H1 (cell line): Measurements from ENCODE around the gene HHAT. TPM values are rescaled to one million over a fixed set of nuclear protein-coding genes. Genes with fewer than 3 reads are reported as not detected.

Source experiments
- CTCF ChIA-PET: fragments of 300-600 bp; sonication (Branson Sonifier 250); formaldehyde crosslinking; loops from one replicate; lab custom pipeline; 2021; ENCODE audit not compliant: partially characterized antibody; lab: Charles Lee
- POLR2A ChIA-PET: fragments of 300-600 bp; sonication (Branson Sonifier 250); formaldehyde crosslinking; loops from one replicate; lab custom pipeline; 2021; ENCODE audit warnings: inconsistent platforms; ENCODE audit not compliant: partially characterized antibody; lab: Charles Lee
- DNase-seq, 2 experiments: peaks; one replicate each; pipeline versions ENCODE4 v3.0.0 to v3.0.0-alpha.2; 2010 to 2022; ENCODE audit warnings: low spot score in 2 of 2, low read depth in 1 of 2, mixed read lengths in 1 of 2
- FAIRE-seq: peaks from 2 replicates; lab custom pipeline; 2011; peaks lifted over from hg19 to GRCh38; lab: Jason Lieb, UNC
- H2AFZ ChIP-seq: 2 replicates; pipeline ENCODE4 v1.8.1; 2012; ENCODE audit warnings: low read length, inconsistent platforms
- H2AK5ac ChIP-seq: 2 replicates; pipeline ENCODE4 v1.6.1; 2013; ENCODE audit warnings: low read depth, low read length
- H2BK120ac ChIP-seq: replicated peaks from 2 replicates; pipeline ENCODE3; 2013; ENCODE audit warnings: low read depth, low read length, inconsistent platforms
- H2BK12ac ChIP-seq: 2 replicates; pipeline ENCODE4 v1.6.1; 2013; ENCODE audit warnings: low read depth, low read length
- H2BK15ac ChIP-seq: 2 replicates; pipeline ENCODE4 v1.6.1; 2013; ENCODE audit warnings: low read length
- H2BK20ac ChIP-seq: 2 replicates; pipeline ENCODE4 v1.6.1; 2013; ENCODE audit warnings: low read length
- H2BK5ac ChIP-seq: 2 replicates; pipeline ENCODE4 v1.6.1; 2013; ENCODE audit warnings: low read depth, low read length
- H3K14ac ChIP-seq: 2 replicates; pipeline ENCODE4 v1.6.1; 2013; ENCODE audit warnings: inconsistent platforms; ENCODE audit not compliant: insufficient read length
- H3K18ac ChIP-seq: 2 replicates; pipeline ENCODE4 v1.6.1; 2013; ENCODE audit warnings: low read length; ENCODE audit errors: extremely low read depth
- H3K23ac ChIP-seq: 2 replicates; pipeline ENCODE4 v1.6.1; 2013; ENCODE audit warnings: inconsistent platforms; ENCODE audit not compliant: insufficient read length
- H3K23me2 ChIP-seq: 2 replicates; pipeline ENCODE4 v1.6.1; 2013; ENCODE audit warnings: low read depth, low read length
- H3K27ac ChIP-seq: 2 replicates; pipeline ENCODE4 v1.6.1; 2011; ENCODE audit warnings: low read depth, low read length, inconsistent platforms
- H3K27me3 ChIP-seq, 4 experiments: replicated peaks in 1 of 4; 1 replicate in 1 of 4; 2 replicates in 3 of 4; pipeline versions ENCODE4 v1.6.1 to v1.8.1; 2011 to 2013; ENCODE audit warnings: low read length in 3 of 4, mild to moderate bottlenecking in 3 of 4, inconsistent platforms in 2 of 4, mixed read lengths in 2 of 4, moderate library complexity in 1 of 4; ENCODE audit not compliant: control insufficient read depth in 3 of 4, insufficient read depth in 3 of 4; ENCODE audit errors: extremely low read depth in 1 of 4
- H3K36me3 ChIP-seq, 4 experiments: 2 replicates each; pipeline versions ENCODE4 v1.6.1 to v1.8.1; 2011 to 2013; ENCODE audit warnings: mild to moderate bottlenecking in 4 of 4, low read length in 3 of 4, moderate library complexity in 2 of 4, control low read depth in 1 of 4, inconsistent platforms in 1 of 4; ENCODE audit not compliant: insufficient read depth in 4 of 4, control insufficient read depth in 2 of 4
- H3K4ac ChIP-seq: replicated peaks from 2 replicates; pipeline ENCODE3; 2013; ENCODE audit warnings: low read length, low read depth, mixed read lengths, inconsistent platforms; ENCODE audit not compliant: insufficient read length
- H3K4me1 ChIP-seq, 4 experiments: replicated peaks in 1 of 4; 1 replicate in 1 of 4; 2 replicates in 3 of 4; pipeline versions ENCODE4 v1.6.1 to v1.8.1; 2011 to 2013; ENCODE audit warnings: low read length in 3 of 4, inconsistent platforms in 2 of 4, mixed read lengths in 1 of 4; ENCODE audit not compliant: insufficient read depth in 4 of 4, control insufficient read depth in 3 of 4
- H3K4me2 ChIP-seq, 2 experiments: 2 replicates each; pipeline versions ENCODE4 v1.6.1 to v1.8.1; 2011 to 2013; ENCODE audit warnings: low read depth in 2 of 2, low read length in 2 of 2, control low read depth in 1 of 2, inconsistent platforms in 1 of 2, mild to moderate bottlenecking in 1 of 2; ENCODE audit not compliant: insufficient read depth in 1 of 2
- H3K4me3 ChIP-seq, 4 experiments: fragments of 200-600, 300-600 bp in 1 of 4; sonication (generic), shearing (Covaris generic), sonication (Bioruptor Twin) in 1 of 4; 2 replicates each; pipeline versions ENCODE4 v1.5.1 to v1.8.1; 2011 to 2016; ENCODE audit warnings: low read length in 4 of 4, low read depth in 3 of 4, control low read depth in 2 of 4, inconsistent platforms in 2 of 4, mild to moderate bottlenecking in 2 of 4, mixed read lengths in 1 of 4, moderate library complexity in 1 of 4; ENCODE audit not compliant: insufficient read depth in 2 of 4; ENCODE audit errors: extremely low read depth in 1 of 4
- H3K56ac ChIP-seq: replicated peaks from 2 replicates; pipeline ENCODE3; 2013; ENCODE audit warnings: low read depth, mild to moderate bottlenecking, mixed read lengths, low read length, inconsistent platforms; ENCODE audit not compliant: insufficient read length
- H3K79me1 ChIP-seq: 2 replicates; pipeline ENCODE4 v1.6.1; 2013; ENCODE audit warnings: low read depth, low read length, control low read depth
- H3K79me2 ChIP-seq, 2 experiments: 2 replicates each; pipeline versions ENCODE4 v1.6.1 to v1.8.1; 2012 to 2013; ENCODE audit warnings: low read length in 2 of 2, mild to moderate bottlenecking in 2 of 2, inconsistent platforms in 1 of 2; ENCODE audit not compliant: insufficient read depth in 2 of 2, control insufficient read depth in 1 of 2
- H3K9ac ChIP-seq, 4 experiments: replicated peaks in 1 of 4; 1 replicate in 1 of 4; 2 replicates in 3 of 4; pipeline versions ENCODE4 v1.6.1 to v1.8.1; 2011 to 2013; ENCODE audit warnings: low read depth in 3 of 4, low read length in 3 of 4, control low read depth in 2 of 4, mild to moderate bottlenecking in 2 of 4, moderate library complexity in 2 of 4, inconsistent platforms in 1 of 4; ENCODE audit errors: extremely low read depth in 1 of 4
- H3K9me3 ChIP-seq, 2 experiments: 2 replicates each; pipeline versions ENCODE4 v1.6.1 to v1.8.1; 2012 to 2013; ENCODE audit warnings: mild to moderate bottlenecking in 2 of 2, moderate library complexity in 2 of 2, control low read depth in 1 of 2, inconsistent platforms in 1 of 2, low read depth in 1 of 2, low read length in 1 of 2, mixed read lengths in 1 of 2; ENCODE audit not compliant: insufficient read depth in 2 of 2
- H4K20me1 ChIP-seq, 2 experiments: replicated peaks in 1 of 2; 2 replicates each; pipeline versions ENCODE3 to v1.8.1; 2011 to 2013; ENCODE audit warnings: inconsistent platforms in 2 of 2, low read length in 2 of 2, mild to moderate bottlenecking in 1 of 2; ENCODE audit not compliant: insufficient read depth in 2 of 2, control insufficient read depth in 1 of 2
- H4K5ac ChIP-seq: 2 replicates; pipeline ENCODE4 v1.6.1; 2013; ENCODE audit warnings: low read length, low read depth, mixed read lengths, inconsistent platforms; ENCODE audit not compliant: insufficient read length
- H4K8ac ChIP-seq: 2 replicates; pipeline ENCODE4 v1.8.0; 2013; ENCODE audit warnings: mild to moderate bottlenecking, moderate library complexity, low read length, inconsistent platforms; ENCODE audit not compliant: insufficient read depth; ENCODE audit errors: extremely low read depth
- H4K91ac ChIP-seq: replicated peaks from 2 replicates; pipeline ENCODE3; 2013; ENCODE audit warnings: low read length, mixed read lengths, inconsistent platforms; ENCODE audit not compliant: insufficient read length
- CHD1 ChIP-seq: IDR thresholded peaks from 2 replicates; pipeline ENCODE4 v1.6.1; 2012; ENCODE audit warnings: low read depth, low read length, improper control_type of control experiment
- CTCF ChIP-seq, 3 experiments: IDR thresholded peaks; 1 replicate in 2 of 3; 2 replicates in 1 of 3; pipeline versions ENCODE4 v1.5.1 to v1.6.1; 2011; ENCODE audit warnings: low read length in 3 of 3, mild to moderate bottlenecking in 3 of 3, inconsistent platforms in 2 of 3, low read depth in 1 of 3, moderate library complexity in 1 of 3; ENCODE audit not compliant: insufficient read depth in 1 of 3; ENCODE audit errors: control extremely low read depth in 1 of 3
- KDM1A ChIP-seq: fragments of 200-600, 300-600 bp; sonication (generic); IDR thresholded peaks from 2 replicates; pipeline ENCODE4 v1.7.1; 2016; ENCODE audit warnings: mild to moderate bottlenecking, low read length, borderline replicate concordance
- RAD21 ChIP-seq, 2 experiments: IDR thresholded peaks in 1 of 2; conservative IDR thresholded peaks in 1 of 2; 2 replicates each; pipeline ENCODE4 v1.6.1; 2011; ENCODE audit warnings: low read depth in 2 of 2, low read length in 2 of 2, improper control_type of control experiment in 1 of 2, inconsistent platforms in 1 of 2, mild to moderate bottlenecking in 1 of 2, moderate library complexity in 1 of 2
- RXRA ChIP-seq: IDR thresholded peaks from 2 replicates; pipeline ENCODE4 v1.6.1; 2011; ENCODE audit warnings: low read depth, mild to moderate bottlenecking, low read length, moderate library complexity; ENCODE audit not compliant: insufficient read depth
- WGBS, 2 experiments: shearing (Covaris generic) in 1 of 2; methylation state at CpG; one replicate each; pipeline versions ENCODE4 v1.1.6 to v1.1.7; 2013 to 2015; ENCODE audit warnings: low lambda C conversion rate in 2 of 2, mixed read lengths in 2 of 2, inconsistent platforms in 1 of 2, low coverage in 1 of 2, missing lambda C conversion rate in 1 of 2; ENCODE audit not compliant: insufficient replicate concordance in 2 of 2, insufficient coverage in 1 of 2, insufficient read length in 1 of 2; ENCODE audit errors: extremely low coverage in 1 of 2, missing lambda C conversion rate in 1 of 2; 5-methylcytosine and 5-hydroxymethylcytosine counted together
- polyA plus RNA-seq, 7 experiments: library from polyadenylated mRNA; depleted of rRNA in 3 of 7; stranded (reverse) in 5 of 7; unstranded in 2 of 7; fragments of >200 nt in 5 of 7; fragments of 200-250 nt in 2 of 7; gene quantifications; 1 replicate in 5 of 7; 2 replicates in 1 of 7; 4 replicates in 1 of 7; pipeline versions ENCODE4 v1.2.1 to v1.2.3, GENCODE V29; 2011 to 2013; ENCODE audit warnings: missing spikeins in 2 of 7, mixed read lengths in 2 of 7
- total RNA-seq: library from RNA; stranded (reverse); fragmentation: NEBNext Ultra II Directional; extraction: Animal tissue kit (Norgen Biotek cat#: 25700); gene quantifications from 2 replicates; pipeline ENCODE4 v1.2.1, GENCODE V29; 2021

The HHAT gene
- total and polyA plus RNA-seq, 2 of the 8 experiments (the other 6 are each of a cell fraction or from before 2014, with no cell fraction given), result 0.15 to 0.51 TPM

DNA sequence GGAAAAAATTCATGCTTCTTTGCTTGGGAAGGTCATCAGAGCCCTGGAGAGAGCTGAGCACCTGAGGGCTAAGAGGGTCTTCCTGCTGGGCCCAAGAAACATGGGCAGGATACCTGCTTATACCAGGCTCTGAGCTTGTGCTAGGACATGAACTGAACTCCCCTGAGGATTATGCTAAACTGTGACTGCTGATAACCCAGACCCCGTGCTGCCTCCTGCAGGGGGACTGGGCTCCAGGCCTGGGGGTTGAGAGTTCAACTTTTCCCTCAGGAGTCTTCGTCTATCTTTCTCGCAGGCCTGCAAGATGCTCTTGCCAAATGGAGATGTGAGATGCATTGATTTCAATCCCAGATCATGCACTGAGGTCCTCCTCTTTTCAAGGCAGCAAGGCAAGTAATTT lies 368.5 kb downstream of the HHAT start:
- H3K27me3 ChIP-seq, result no peaks in the 10 kb centered on the region
- 77% methylated on average over 3 of the region's 3 CpGs; no CpG with 5 or more reads in 1 of the 2 experiments for WGBS, 2 experiments
- no peak overlapping the region for H2BK12ac ChIP-seq
- H3K23ac ChIP-seq, result no peak overlapping the region
- no peak overlapping the region for H3K27ac ChIP-seq
- H4K5ac ChIP-seq, result no peak overlapping the region
- no peaks in the 10 kb centered on the region for H3K23me2 ChIP-seq
- H3K79me1 ChIP-seq, result no peaks in the 10 kb centered on the region
- H3K4me1 ChIP-seq, result no peaks in the 10 kb centered on the region
- no peak overlapping the region for H3K9ac ChIP-seq
- H2BK20ac ChIP-seq, result no peak overlapping the region
- FAIRE-seq (no peak), DNase-seq (no peak)
- no peak overlapping the region for H2BK5ac ChIP-seq
- ChIA-PET CTCF (interaction anchor here (0.6 to 2.6 kb wide), 6 partner anchors 12 to 438 kb away, joined by 3 to 7 read pairs (median 3); no protein-coding TSS in a partner anchor), POLR2A (no interaction called here)
- no peaks in the 10 kb centered on the region for H3K9me3 ChIP-seq
- H3K14ac ChIP-seq, result no peak overlapping the region
- no peak overlapping the region for H2BK120ac ChIP-seq
- H3K56ac ChIP-seq, result no peak overlapping the region
- H3K4ac ChIP-seq, result no peak overlapping the region
- H3K4me3 ChIP-seq, result no peak overlapping the region
- H4K8ac ChIP-seq, result no peak overlapping the region
- no peak overlapping the region for H3K4me2 ChIP-seq
- H2AK5ac ChIP-seq, result no peak overlapping the region
- H3K18ac ChIP-seq, result no peak overlapping the region
- H3K36me3 ChIP-seq, result no peaks in the 10 kb centered on the region
- H4K20me1 ChIP-seq, result no peaks in the 10 kb centered on the region
- H4K91ac ChIP-seq, result no peak overlapping the region
- no peak overlapping the region for H2BK15ac ChIP-seq
- H2AFZ ChIP-seq, result no peak overlapping the region
- TF ChIP-seq CTCF (IDR thresholded peaks at IDR 0.05; ENCODE audit: control extremely low read depth in 1 of 3, insufficient read depth in 1 of 3, low read depth in 1 of 3, low read length in 3 of 3), result peak; percentile 8 to 29 (median 16); a peak in 3 of 4 replicates
- peak; percentile 32 to 39; a peak in 3 of 4 replicates for TF ChIP-seq RAD21 (IDR thresholded peaks at IDR 0.05 in 1 of 2, conservative IDR thresholded peaks at IDR 0.05 in 1 of 2; ENCODE audit: low read depth in 2 of 2, low read length in 2 of 2)
- no peak for TF ChIP-seq RXRA
- TF ChIP-seq KDM1A, result no peak
- TF ChIP-seq CHD1, result no peak
- no peaks in the 10 kb centered on the region for H3K79me2 ChIP-seq
